Skeletal muscle tissue (tissue), 1 donor: ENCODE data around the gene KRTAP19-8. TPM values are rescaled to one million over a fixed set of nuclear protein-coding genes. Genes with fewer than 3 reads are reported as not detected.

Experiments
- total RNA-seq: library from RNA; depleted of rRNA; stranded (reverse); fragments of >200 nt; gene quantifications from one replicate; pipeline ENCODE4 v1.2.3, GENCODE V29; 2014

KRTAP19-8 gene
- total RNA-seq, 1 donor from 2014 or later, result not detected

Other genes starting within 250 kb of the KRTAP19-8 start
- gene KRTAP8-1, start 225.2 kb downstream of the KRTAP19-8 start, total RNA-seq, result not detected
- not detected for gene KRTAP7-1, start 208.7 kb downstream of the KRTAP19-8 start, total RNA-seq
- not detected for gene KRTAP11-1, start 156.9 kb downstream of the KRTAP19-8 start, total RNA-seq